Measurements from ENCODE around the gene KLRG1.

DNA sequence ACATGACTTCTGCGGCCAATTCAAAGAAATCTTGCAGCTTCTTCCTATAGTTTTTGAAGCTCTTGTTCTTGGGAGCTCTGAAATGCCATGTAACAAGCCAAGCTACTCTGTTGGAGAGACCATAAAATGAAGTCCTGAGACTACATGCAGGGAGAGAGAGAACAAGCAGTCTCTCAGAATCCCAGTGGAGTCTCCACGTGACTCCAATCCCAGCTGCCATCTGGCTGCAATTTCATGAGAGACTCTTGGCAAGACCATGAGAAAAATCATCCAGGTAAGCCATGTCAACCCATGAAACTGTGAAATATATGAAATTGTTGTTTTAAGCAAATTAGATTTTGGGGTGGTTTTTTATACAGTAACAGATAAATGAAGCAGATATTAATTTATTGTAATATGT, 54.4 kb downstream of the KLRG1 start:
- TF ChIP-seq, protein P1, sequence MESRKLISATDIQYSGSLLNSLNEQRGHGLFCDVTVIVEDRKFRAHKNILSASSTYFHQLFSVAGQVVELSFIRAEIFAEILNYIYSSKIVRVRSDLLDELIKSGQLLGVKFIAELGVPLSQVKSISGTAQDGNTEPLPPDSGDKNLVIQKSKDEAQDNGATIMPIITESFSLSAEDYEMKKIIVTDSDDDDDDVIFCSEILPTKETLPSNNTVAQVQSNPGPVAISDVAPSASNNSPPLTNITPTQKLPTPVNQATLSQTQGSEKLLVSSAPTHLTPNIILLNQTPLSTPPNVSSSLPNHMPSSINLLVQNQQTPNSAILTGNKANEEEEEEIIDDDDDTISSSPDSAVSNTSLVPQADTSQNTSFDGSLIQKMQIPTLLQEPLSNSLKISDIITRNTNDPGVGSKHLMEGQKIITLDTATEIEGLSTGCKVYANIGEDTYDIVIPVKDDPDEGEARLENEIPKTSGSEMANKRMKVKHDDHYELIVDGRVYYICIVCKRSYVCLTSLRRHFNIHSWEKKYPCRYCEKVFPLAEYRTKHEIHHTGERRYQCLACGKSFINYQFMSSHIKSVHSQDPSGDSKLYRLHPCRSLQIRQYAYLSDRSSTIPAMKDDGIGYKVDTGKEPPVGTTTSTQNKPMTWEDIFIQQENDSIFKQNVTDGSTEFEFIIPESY (IDR thresholded peaks at IDR 0.05; ENCODE audit: borderline replicate concordance, low read depth): no peak
- TF ChIP-seq, protein P2, sequence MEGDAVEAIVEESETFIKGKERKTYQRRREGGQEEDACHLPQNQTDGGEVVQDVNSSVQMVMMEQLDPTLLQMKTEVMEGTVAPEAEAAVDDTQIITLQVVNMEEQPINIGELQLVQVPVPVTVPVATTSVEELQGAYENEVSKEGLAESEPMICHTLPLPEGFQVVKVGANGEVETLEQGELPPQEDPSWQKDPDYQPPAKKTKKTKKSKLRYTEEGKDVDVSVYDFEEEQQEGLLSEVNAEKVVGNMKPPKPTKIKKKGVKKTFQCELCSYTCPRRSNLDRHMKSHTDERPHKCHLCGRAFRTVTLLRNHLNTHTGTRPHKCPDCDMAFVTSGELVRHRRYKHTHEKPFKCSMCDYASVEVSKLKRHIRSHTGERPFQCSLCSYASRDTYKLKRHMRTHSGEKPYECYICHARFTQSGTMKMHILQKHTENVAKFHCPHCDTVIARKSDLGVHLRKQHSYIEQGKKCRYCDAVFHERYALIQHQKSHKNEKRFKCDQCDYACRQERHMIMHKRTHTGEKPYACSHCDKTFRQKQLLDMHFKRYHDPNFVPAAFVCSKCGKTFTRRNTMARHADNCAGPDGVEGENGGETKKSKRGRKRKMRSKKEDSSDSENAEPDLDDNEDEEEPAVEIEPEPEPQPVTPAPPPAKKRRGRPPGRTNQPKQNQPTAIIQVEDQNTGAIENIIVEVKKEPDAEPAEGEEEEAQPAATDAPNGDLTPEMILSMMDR (IDR thresholded peaks at IDR 0.05): no peak
- TF ChIP-seq POLR2AphosphoS5 (IDR thresholded peaks at IDR 0.05; ENCODE audit: low read depth, low read length): no peak
- no peak for TF ChIP-seq RXRA (IDR thresholded peaks at IDR 0.05; ENCODE audit: borderline replicate concordance, low read depth)
